BLaER1 (cell line): ENCODE measurements around the gene HS6ST3.

ENCODE experiments used
- H3K27ac ChIP-seq: shearing (Covaris generic); formaldehyde crosslinking; 2 replicates; pipeline ENCODE4 v1.8.1; 2022
- H3K27me3 ChIP-seq: shearing (Covaris generic); formaldehyde crosslinking; 2 replicates; pipeline ENCODE4 v1.8.1; 2022
- H3K36me3 ChIP-seq: shearing (Covaris generic); formaldehyde crosslinking; 2 replicates; pipeline ENCODE4 v1.8.1; 2022
- H3K4me1 ChIP-seq: shearing (Covaris generic); formaldehyde crosslinking; 2 replicates; pipeline ENCODE4 v1.8.1; 2022
- H3K4me2 ChIP-seq: shearing (Covaris generic); formaldehyde crosslinking; 2 replicates; pipeline ENCODE4 v1.8.1; 2022
- H3K4me3 ChIP-seq: shearing (Covaris generic); formaldehyde crosslinking; 2 replicates; pipeline ENCODE4 v1.8.1; 2022
- H3K9ac ChIP-seq: shearing (Covaris generic); formaldehyde crosslinking; 2 replicates; pipeline ENCODE4 v1.8.1; 2022
- H3K9me3 ChIP-seq: shearing (Covaris generic); formaldehyde crosslinking; 2 replicates; pipeline ENCODE4 v1.8.1; 2022
- H4K20me1 ChIP-seq: shearing (Covaris generic); formaldehyde crosslinking; 2 replicates; pipeline ENCODE4 v1.8.1; 2022
- Cebpa-rat ChIP-seq: shearing (Covaris generic); IDR thresholded peaks from 2 replicates; pipeline ENCODE4 v1.8.1; 2022

Gene HS6ST3

DNA sequence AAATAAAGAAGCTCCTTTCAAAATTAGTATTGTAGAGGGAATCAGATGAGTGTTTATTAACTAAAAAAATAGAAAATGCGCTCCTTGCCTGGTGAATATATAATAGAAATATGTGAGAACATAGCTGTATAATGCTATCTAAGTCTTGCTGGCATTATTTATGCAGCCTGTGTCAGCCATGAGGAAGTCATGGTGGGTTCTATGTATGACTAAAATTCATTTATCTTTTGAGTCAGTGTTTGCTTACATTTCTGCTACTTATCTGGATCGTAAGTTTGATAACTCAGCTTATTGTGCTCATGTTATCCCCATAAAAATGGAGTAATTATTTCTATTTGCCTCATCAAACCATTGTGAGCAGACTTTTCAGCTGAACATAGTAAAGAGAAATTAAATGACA is 455.1 kb downstream of the HS6ST3 start:
- H3K9ac ChIP-seq: no peak overlapping the region
- H3K36me3 ChIP-seq: no peaks in the 10 kb centered on the region
- H3K27ac ChIP-seq: no peak overlapping the region
- TF ChIP-seq Cebpa-rat: no peak
- no peaks in the 10 kb centered on the region for H3K9me3 ChIP-seq
- H3K4me2 ChIP-seq: no peak overlapping the region
- no peak overlapping the region for H3K4me3 ChIP-seq
- H3K27me3 ChIP-seq: no peaks in the 10 kb centered on the region
- no peaks in the 10 kb centered on the region for H3K4me1 ChIP-seq
- H4K20me1 ChIP-seq: no peaks in the 10 kb centered on the region

DNA sequence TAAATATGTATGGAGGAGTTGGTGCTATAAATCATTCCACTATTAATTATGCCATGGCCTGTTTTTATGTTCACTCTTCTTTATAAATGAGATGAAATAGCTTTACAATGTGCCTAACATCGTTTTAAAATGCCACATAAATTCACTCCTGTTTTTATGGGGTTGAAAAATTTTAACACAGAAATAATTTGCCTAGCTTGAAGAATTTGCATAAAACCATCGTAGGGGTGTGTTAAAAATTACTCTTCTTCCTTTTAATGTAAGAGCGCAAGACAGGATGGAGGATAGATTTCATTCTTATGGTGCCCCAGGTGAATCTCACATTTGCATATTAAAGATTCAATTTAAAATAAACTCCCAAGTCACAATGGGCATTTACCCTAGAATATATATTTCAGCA is 456.6 kb downstream of the HS6ST3 start:
- H3K9ac ChIP-seq: no peak overlapping the region
- H4K20me1 ChIP-seq: no peaks in the 10 kb centered on the region
- H3K27ac ChIP-seq: no peak overlapping the region
- H3K9me3 ChIP-seq: no peaks in the 10 kb centered on the region
- no peaks in the 10 kb centered on the region for H3K27me3 ChIP-seq
- H3K4me1 ChIP-seq: peaks cover 3% of the 10 kb centered on the region; the same call in 1 of the 2 replicates
- H3K4me2 ChIP-seq: no peak overlapping the region
- no peak overlapping the region for H3K4me3 ChIP-seq
- no peaks in the 10 kb centered on the region for H3K36me3 ChIP-seq
- no peak for TF ChIP-seq Cebpa-rat

DNA sequence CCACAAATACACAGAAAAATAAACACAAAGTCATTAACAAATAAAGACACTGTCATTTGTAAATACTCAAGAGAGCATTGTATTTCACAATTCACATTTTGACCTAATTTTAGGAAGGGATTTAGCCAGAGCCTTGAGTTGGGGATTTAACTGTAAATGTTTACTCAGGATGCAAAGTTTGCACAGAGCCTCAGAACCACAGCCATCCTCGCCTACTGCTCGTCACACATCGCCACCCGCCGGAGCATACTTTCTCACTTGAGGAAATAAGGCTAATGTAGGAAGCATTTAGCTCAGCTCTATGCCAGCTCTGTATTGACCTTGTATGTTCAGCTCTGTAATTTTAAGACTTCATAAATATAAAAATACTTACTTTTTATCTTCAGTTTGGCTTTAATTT is 461.6 kb downstream of the HS6ST3 start:
- H3K9ac ChIP-seq: no peak overlapping the region
- peaks cover 8% of the 10 kb centered on the region; the same call in 1 of the 2 replicates for H3K4me1 ChIP-seq
- no peaks in the 10 kb centered on the region for H4K20me1 ChIP-seq
- no peaks in the 10 kb centered on the region for H3K36me3 ChIP-seq
- no peak overlapping the region for H3K4me2 ChIP-seq
- no peak overlapping the region for H3K27ac ChIP-seq
- TF ChIP-seq Cebpa-rat: no peak
- no peak overlapping the region for H3K4me3 ChIP-seq
- H3K27me3 ChIP-seq: no peaks in the 10 kb centered on the region
- H3K9me3 ChIP-seq: no peaks in the 10 kb centered on the region

DNA sequence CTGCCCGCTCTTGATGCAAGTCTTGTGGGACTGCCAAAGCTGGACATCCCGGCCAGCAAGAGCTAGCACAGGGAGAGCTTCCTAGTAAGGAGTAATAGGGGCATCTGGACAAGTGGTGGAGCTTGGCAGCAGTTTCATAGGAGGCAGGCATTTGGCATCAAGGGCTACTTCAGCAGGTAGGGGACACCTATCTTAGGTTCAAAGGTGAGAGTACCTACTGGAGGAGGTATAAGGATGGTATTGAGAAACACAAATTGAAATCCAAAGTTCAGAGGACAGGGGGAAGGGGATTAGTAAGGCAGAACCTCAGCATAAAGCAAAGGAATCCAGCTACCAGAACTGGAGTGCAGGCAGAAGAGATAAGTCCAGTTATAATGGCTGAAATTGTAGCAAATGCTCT is 462.7 kb downstream of the HS6ST3 start:
- H3K27ac ChIP-seq: no peak overlapping the region
- H3K9me3 ChIP-seq: no peaks in the 10 kb centered on the region
- no peak overlapping the region for H3K4me2 ChIP-seq
- no peak for TF ChIP-seq Cebpa-rat
- no peak overlapping the region for H3K9ac ChIP-seq
- H4K20me1 ChIP-seq: no peaks in the 10 kb centered on the region
- H3K4me1 ChIP-seq: peaks cover 8% of the 10 kb centered on the region; the same call in 1 of the 2 replicates
- H3K4me3 ChIP-seq: no peak overlapping the region
- H3K36me3 ChIP-seq: no peaks in the 10 kb centered on the region
- no peaks in the 10 kb centered on the region for H3K27me3 ChIP-seq

DNA sequence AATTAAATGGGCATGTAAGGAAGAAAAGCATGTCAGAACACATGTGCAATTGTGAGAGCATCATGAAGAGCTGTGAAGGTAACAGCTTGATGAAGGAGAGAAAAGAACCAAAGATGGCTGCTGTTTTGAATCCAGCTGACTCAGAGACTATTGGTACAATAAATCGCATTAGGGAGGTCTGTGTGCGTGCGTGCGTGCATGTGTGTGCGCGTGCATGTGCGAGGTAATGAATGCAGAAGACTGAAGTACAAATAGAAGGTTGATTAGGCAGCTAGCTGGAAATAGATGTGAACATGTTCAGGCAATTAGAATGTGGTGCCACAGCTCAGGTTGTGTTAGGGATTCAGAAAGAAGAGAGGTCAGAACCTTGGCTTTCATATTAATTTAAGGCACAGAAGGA is 463.9 kb downstream of the HS6ST3 start:
- no peak overlapping the region for H3K4me2 ChIP-seq
- peaks cover 8% of the 10 kb centered on the region; the same call in 1 of the 2 replicates for H3K4me1 ChIP-seq
- no peaks in the 10 kb centered on the region for H3K27me3 ChIP-seq
- TF ChIP-seq Cebpa-rat: no peak
- H3K4me3 ChIP-seq: no peak overlapping the region
- no peaks in the 10 kb centered on the region for H3K36me3 ChIP-seq
- no peaks in the 10 kb centered on the region for H4K20me1 ChIP-seq
- H3K27ac ChIP-seq: no peak overlapping the region
- no peaks in the 10 kb centered on the region for H3K9me3 ChIP-seq
- H3K9ac ChIP-seq: no peak overlapping the region

DNA sequence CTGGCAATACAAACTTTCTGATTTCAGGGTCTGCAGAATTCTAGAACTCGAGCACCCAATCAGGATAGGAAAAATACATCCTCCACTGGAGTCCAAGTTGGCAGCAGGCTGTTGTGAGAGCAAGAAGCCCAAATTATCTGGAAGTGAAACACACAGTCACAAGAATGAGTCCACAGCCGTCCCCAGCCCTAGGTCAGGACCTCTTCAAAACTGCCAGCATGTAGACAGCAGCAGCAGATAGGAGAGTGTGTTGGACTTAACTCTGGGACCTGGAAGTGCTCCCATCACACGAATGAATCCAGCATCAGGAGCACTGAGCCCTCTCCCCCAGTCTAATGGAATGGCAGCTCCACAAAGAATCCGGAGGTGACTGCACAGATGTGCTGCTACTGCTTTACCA is 483.7 kb downstream of the HS6ST3 start:
- no peak overlapping the region for H3K4me3 ChIP-seq
- no peaks in the 10 kb centered on the region for H3K4me1 ChIP-seq
- no peaks in the 10 kb centered on the region for H3K27me3 ChIP-seq
- H3K9me3 ChIP-seq: no peaks in the 10 kb centered on the region
- H3K36me3 ChIP-seq: no peaks in the 10 kb centered on the region
- H3K9ac ChIP-seq: no peak overlapping the region
- no peak for TF ChIP-seq Cebpa-rat
- no peak overlapping the region for H3K4me2 ChIP-seq
- no peaks in the 10 kb centered on the region for H4K20me1 ChIP-seq
- H3K27ac ChIP-seq: no peak overlapping the region

DNA sequence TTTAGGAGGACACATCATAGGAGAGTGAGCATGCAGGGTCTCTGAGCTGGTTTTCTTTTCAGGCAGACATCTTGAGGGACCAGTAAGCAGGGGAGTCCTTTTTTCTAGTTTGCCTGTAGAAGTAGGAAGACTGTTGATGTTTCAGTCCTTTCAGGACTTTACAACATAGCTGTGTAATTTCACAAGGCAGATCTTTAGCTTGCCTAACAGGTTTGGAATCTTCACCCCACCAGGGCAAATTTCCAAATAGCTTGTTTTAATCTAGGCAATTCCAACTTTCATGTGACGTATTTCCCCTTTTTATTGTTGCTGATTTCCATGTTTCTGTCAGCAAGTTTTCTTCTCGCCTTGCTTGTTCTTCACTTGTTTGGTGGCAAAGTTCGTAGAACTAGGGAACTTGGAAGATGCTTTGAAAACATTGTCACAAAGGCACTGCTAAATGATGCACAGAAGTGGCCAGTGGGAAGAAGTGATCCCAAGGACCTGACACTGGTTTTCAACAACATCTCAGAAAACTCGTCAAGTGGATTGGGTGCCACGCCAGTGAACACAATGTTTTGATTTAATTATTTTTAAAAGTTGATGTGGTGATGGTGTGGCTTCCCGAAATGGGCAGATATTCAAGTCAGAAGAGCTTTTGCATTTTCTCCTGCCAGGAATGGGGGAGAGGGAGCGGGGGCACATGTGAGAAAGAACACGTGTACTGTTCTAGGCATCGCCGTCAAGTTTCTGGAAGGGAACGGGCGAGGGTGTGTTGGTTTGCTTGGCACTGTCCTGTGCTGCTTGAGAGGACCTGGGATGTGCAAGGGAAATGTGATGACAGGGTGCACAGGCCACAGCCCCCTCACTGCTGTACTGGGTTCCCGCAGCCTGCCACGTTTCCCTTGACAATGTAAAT is 485.8 kb downstream of the HS6ST3 start:
- no peak overlapping the region for H3K4me3 ChIP-seq
- no peaks in the 10 kb centered on the region for H3K9me3 ChIP-seq
- H3K27ac ChIP-seq: no peak overlapping the region
- H3K4me1 ChIP-seq: no peaks in the 10 kb centered on the region
- no peak overlapping the region for H3K9ac ChIP-seq
- H4K20me1 ChIP-seq: no peaks in the 10 kb centered on the region
- H3K27me3 ChIP-seq: no peaks in the 10 kb centered on the region
- no peak for TF ChIP-seq Cebpa-rat
- no peak overlapping the region for H3K4me2 ChIP-seq
- H3K36me3 ChIP-seq: no peaks in the 10 kb centered on the region

DNA sequence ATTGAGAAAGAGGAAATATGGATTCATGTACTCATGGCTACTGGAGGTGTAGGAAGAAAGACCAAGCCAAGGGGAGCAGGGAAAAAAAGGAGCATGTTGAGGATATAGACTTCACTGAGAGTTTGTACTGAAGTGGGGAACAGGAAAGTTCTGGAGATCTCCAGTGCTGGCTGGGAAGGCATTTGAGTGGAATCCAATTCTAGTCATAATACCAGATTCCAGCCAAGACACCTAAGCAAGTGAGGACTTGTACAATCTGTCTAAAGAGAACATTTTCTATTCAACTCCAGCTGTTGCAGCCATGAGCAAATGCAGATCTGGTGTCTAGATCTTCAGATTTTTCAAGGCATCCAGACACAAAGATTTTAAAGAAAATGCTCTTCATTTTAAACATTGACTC is 491.8 kb downstream of the HS6ST3 start:
- no peaks in the 10 kb centered on the region for H4K20me1 ChIP-seq
- H3K9me3 ChIP-seq: no peaks in the 10 kb centered on the region
- H3K36me3 ChIP-seq: no peaks in the 10 kb centered on the region
- H3K4me3 ChIP-seq: no peak overlapping the region
- no peak overlapping the region for H3K4me2 ChIP-seq
- no peak overlapping the region for H3K27ac ChIP-seq
- H3K9ac ChIP-seq: no peak overlapping the region
- H3K27me3 ChIP-seq: no peaks in the 10 kb centered on the region
- no peak for TF ChIP-seq Cebpa-rat
- H3K4me1 ChIP-seq: no peaks in the 10 kb centered on the region

DNA sequence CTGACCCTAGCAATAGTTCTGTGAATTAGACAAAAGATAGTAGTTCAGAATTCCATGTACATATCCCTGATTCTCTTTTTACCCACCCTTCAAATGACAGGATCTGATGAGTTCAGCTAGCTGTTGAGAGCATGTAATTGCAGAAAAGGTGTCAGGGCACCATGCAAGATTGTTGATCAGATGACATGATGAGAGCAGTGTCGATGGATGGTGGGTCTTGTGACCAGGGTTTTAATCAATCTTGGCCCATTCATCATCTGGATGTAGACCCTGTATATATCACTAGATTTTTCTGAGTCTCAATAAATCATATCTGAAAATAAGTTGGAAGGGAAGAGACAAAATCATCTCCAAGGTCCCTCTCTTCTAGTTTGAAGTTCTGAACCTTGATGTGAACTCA is 525.3 kb downstream of the HS6ST3 start:
- Histone ChIP-seq H3K4me1 (no peaks in the 10 kb centered on the region), H3K27me3 (no peaks in the 10 kb centered on the region), H3K27ac (no peak overlapping the region), H3K9ac (no peak overlapping the region), H3K9me3 (no peaks in the 10 kb centered on the region), H3K4me2 (no peak overlapping the region), H3K36me3 (no peaks in the 10 kb centered on the region), H3K4me3 (no peak overlapping the region), H4K20me1 (no peaks in the 10 kb centered on the region)
- TF ChIP-seq Cebpa-rat: no peak

DNA sequence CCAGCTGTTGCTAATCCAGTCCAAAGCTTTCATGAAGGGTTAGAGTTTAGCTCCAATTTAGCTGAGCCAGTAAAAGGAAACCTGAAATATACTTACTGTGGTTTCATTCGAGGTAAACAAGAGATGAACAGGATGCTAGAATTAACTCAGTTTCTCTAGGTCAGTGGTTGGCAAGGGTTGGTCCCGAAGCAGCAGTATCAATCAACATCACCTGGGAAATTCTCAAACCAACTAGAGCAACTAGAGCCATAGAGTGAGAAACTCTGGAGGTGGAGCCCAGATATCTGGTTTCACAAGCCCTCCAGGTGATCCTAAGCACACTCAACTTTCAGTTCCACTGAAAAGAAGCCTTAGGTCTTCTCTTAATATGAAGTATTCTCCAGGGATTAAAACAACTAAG is 527.6 kb downstream of the HS6ST3 start:
- Histone ChIP-seq H3K27ac (no peak overlapping the region), H3K4me2 (no peak overlapping the region), H3K4me1 (no peaks in the 10 kb centered on the region), H3K4me3 (no peak overlapping the region), H3K27me3 (no peaks in the 10 kb centered on the region), H3K36me3 (no peaks in the 10 kb centered on the region), H3K9me3 (no peaks in the 10 kb centered on the region), H4K20me1 (no peaks in the 10 kb centered on the region), H3K9ac (no peak overlapping the region)
- no peak for TF ChIP-seq Cebpa-rat
